Sigmoid colon (tissue), 3 donors: ENCODE measurements around the gene OR52I2.

ENCODE experiments used
- CTCF ChIP-seq, 4 experiments: fragments of 450-650 bp in 3 of 4; fragments of 200-600 bp in 1 of 4; IDR thresholded peaks; one replicate each; pipeline ENCODE4 v1.5.1; 2016 to 2019; ENCODE audit warnings: antibody characterized with exemption in 4 of 4, mild to moderate bottlenecking in 3 of 4, moderate library complexity in 2 of 4
- POLR2A ChIP-seq, 2 donors: fragments of 450-650 bp; IDR thresholded peaks; one replicate each; pipeline ENCODE4 v1.6.1; 2016; ENCODE audit warnings: antibody characterized with exemption in 2 of 2, mild to moderate bottlenecking in 2 of 2, moderate library complexity in 2 of 2

GRCh38 chr11:4605057-4605456 lies 23.5 kb downstream of the OR52I2 start:
- TF ChIP-seq CTCF (IDR thresholded peaks at IDR 0.05): no peak
- TF ChIP-seq POLR2A (IDR thresholded peaks at IDR 0.05): no peak
